Thyroid gland (tissue), 4 donors: ENCODE measurements around the gene PLCH1. TPM values are rescaled to one million over a fixed set of nuclear protein-coding genes. Genes with fewer than 3 reads are reported as not detected.

Experiments
- DNase-seq, 2 donors: peaks; one replicate each; pipeline ENCODE4 v3.0.0-alpha.2; 2019
- H3K27ac ChIP-seq, 3 donors: fragments of 200-600 bp; sonication (generic); 1 replicate in 2 of 3; 2 replicates in 1 of 3; pipeline ENCODE4 v1.5.1; 2016 to 2019; ENCODE audit warnings: mild to moderate bottlenecking in 1 of 3, moderate library complexity in 1 of 3
- H3K27me3 ChIP-seq: fragments of 200-600 bp; sonication (generic); one replicate; pipeline ENCODE4 v1.5.1; 2019
- H3K36me3 ChIP-seq, 2 donors: fragments of 200-600 bp; sonication (generic); one replicate each; pipeline ENCODE4 v1.5.1; 2016 to 2019
- H3K4me1 ChIP-seq, 2 donors: fragments of 200-600 bp; sonication (generic); one replicate each; pipeline ENCODE4 v1.5.1; 2017 to 2019
- H3K4me3 ChIP-seq, 3 donors: fragments of 200-600 bp; sonication (generic); replicated peaks in 1 of 3; 1 replicate in 2 of 3; 2 replicates in 1 of 3; pipeline ENCODE4 v1.5.1; 2016; ENCODE audit warnings: mild to moderate bottlenecking in 1 of 3
- H3K9me3 ChIP-seq: fragments of 200-600 bp; sonication (generic); one replicate; pipeline ENCODE4 v1.5.1; 2017
- POLR2A ChIP-seq, 2 donors: fragments of 450-650 bp; IDR thresholded peaks; one replicate each; pipeline ENCODE4 v1.6.1; 2017; ENCODE audit warnings: antibody characterized with exemption in 2 of 2, mild to moderate bottlenecking in 2 of 2, moderate library complexity in 1 of 2
- WGBS, 2 donors: methylation state at CpG; one replicate each; pipeline ENCODE4 v1.1.5; 2017; 5-methylcytosine and 5-hydroxymethylcytosine counted together
- intact Hi-C: fragments of 100-400 bp; cut with DNase I; formaldehyde crosslinking; loops from one replicate; pipeline ENCODE4 v1.15.1; 2023
- total RNA-seq, 4 donors: library from RNA; depleted of rRNA; stranded (reverse); fragments of >200 nt; gene quantifications; one replicate each; pipeline ENCODE4 v1.2.3, GENCODE V29; 2016
- TF ChIP-seq, protein P1 (sequence below), 6 experiments: fragments of 200-600 bp in 3 of 6; fragments of 450-650 bp in 3 of 6; sonication (generic) in 3 of 6; IDR thresholded peaks; one replicate each; pipeline ENCODE4 v1.5.1; 2016 to 2019; ENCODE audit warnings: antibody characterized with exemption in 6 of 6, mild to moderate bottlenecking in 2 of 6, inconsistent platforms in 1 of 6, moderate library complexity in 1 of 6

PLCH1 gene
- total RNA-seq, 4 donors from 2014 or later, result 4.3 to 20.6 (median 14.1) TPM

DNA sequence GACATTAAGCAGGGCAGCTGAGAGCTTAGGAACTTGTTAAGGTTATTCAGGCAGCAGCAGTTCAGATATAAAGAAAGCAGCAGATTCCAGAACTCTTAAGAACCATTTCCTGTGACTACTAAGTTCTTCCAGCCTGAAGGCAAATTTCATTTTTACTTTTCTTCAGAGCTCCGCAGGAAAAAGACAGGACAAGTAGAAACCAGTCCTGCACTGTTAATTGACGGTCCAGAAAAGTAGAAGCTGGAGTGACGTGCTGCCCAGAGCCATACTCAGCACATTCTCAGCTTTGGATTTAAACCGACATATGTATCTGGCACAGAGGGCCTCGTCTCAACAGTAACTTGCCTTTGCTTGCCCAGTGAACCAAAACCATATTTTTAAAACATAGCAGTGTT is 232.0 kb downstream of the PLCH1 start:
- intact Hi-C loops, result no loop called here
- no peaks in the 10 kb centered on the region for H3K27me3 ChIP-seq
- H3K4me1 ChIP-seq, result no peaks in the 10 kb centered on the region
- TF ChIP-seq POLR2A (IDR thresholded peaks at IDR 0.05), result no peak
- TF ChIP-seq, protein P1, sequence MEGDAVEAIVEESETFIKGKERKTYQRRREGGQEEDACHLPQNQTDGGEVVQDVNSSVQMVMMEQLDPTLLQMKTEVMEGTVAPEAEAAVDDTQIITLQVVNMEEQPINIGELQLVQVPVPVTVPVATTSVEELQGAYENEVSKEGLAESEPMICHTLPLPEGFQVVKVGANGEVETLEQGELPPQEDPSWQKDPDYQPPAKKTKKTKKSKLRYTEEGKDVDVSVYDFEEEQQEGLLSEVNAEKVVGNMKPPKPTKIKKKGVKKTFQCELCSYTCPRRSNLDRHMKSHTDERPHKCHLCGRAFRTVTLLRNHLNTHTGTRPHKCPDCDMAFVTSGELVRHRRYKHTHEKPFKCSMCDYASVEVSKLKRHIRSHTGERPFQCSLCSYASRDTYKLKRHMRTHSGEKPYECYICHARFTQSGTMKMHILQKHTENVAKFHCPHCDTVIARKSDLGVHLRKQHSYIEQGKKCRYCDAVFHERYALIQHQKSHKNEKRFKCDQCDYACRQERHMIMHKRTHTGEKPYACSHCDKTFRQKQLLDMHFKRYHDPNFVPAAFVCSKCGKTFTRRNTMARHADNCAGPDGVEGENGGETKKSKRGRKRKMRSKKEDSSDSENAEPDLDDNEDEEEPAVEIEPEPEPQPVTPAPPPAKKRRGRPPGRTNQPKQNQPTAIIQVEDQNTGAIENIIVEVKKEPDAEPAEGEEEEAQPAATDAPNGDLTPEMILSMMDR (IDR thresholded peaks at IDR 0.05), result no peak
- no peaks in the 10 kb centered on the region for H3K9me3 ChIP-seq
- no peaks in the 10 kb centered on the region for H3K36me3 ChIP-seq
- no peak for DNase-seq
- no peak overlapping the region for H3K4me3 ChIP-seq
- 85 to 86% methylated on average over 5 of the region's 5 CpGs for WGBS, 2 donors
- H3K27ac ChIP-seq, result no peak overlapping the region

DNA sequence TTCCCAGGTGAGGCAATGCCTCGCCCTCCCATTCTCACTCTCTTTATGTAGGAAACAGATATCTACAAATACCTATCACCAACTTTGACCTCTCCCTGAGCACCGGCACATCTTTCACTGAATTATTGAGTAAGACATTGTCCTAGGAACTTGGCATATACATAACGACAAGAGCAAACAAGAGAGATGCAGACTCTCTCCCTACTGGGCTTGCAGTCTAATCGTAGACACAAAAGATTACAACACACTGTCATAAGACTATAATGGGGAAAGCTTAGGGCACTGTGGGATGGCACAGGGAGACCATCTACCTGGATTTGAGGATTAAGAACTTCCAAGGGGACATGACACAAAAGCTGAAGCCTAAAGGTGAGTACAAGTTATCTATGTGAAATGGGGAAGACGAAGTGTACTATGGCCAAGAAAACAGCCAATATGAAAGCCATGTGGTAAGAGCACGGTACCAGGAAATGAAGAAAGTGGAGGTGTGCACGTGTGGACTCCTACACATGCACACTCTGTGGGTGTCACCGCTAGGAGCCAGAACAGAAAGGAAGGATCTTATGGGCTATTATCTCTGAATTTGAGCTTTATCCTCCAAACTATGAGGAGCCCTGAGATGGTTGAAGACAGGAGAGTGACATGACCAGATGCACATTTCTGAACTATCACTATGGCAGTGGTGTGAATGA is 232.6 kb downstream of the PLCH1 start:
- Histone ChIP-seq H3K4me1 (no peaks in the 10 kb centered on the region), H3K36me3 (no peaks in the 10 kb centered on the region), H3K9me3 (no peaks in the 10 kb centered on the region), H3K27ac (no peak overlapping the region), H3K27me3 (no peaks in the 10 kb centered on the region), H3K4me3 (no peak overlapping the region)
- intact Hi-C loops, result no loop called here
- WGBS, 2 donors, result 91 to 94% methylated on average over 8 of the region's 8 CpGs
- TF ChIP-seq POLR2A (IDR thresholded peaks at IDR 0.05), result no peak
- TF ChIP-seq, protein P1 (IDR thresholded peaks at IDR 0.05), result no peak
- no peak for DNase-seq

DNA sequence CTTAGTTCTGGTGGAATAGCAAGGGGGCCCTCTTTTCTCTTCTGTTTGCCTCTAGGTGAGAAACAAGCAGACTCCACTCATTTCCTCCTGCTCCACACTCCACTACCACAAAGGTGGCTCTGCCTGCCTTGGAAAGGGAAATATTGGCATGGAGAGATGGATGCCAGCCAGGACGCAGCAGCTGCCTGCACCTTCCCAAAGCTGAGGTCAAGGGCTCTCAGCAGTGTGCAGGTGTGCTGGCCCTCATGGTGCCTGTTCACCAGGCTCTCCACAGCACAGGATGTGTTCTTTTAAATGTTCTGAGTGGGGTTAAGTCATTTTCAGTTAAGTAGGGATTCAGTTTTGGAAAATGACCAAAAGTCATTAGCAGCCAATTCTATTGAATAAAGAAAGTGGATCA is 240.2 kb downstream of the PLCH1 start:
- Histone ChIP-seq H3K9me3 (no peaks in the 10 kb centered on the region), H3K4me3 (no peak overlapping the region), H3K36me3 (no peaks in the 10 kb centered on the region), H3K27me3 (no peaks in the 10 kb centered on the region), H3K4me1 (no peaks in the 10 kb centered on the region), H3K27ac (no peak overlapping the region)
- no peak for TF ChIP-seq POLR2A (IDR thresholded peaks at IDR 0.05)
- TF ChIP-seq, protein P1 (IDR thresholded peaks at IDR 0.05), result no peak
- WGBS, 2 donors, result 43 to 47% methylated on average over 1 of the region's 1 CpG
- intact Hi-C loops, result no loop called here
- peak; percentile 61 to 68 for DNase-seq

DNA sequence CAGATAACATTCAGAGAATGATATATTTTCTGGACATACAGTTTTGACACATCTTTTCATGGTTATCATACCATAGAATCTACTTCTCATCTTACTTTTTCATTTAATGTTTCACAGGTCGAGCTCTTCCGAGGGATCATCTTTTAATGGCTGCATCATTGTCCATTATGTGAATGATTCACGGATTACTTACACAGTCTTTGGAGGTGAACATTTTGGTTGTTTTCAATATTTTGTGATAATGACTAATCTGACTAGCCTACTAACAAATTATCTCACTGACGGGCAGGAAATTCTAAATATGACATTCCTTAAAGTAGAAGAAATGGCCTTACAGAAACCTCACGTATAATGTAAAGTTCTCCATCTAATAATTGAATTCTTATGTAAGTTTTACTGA is 242.2 kb downstream of the PLCH1 start:
- TF ChIP-seq POLR2A (IDR thresholded peaks at IDR 0.05), result no peak
- TF ChIP-seq, protein P1 (IDR thresholded peaks at IDR 0.05), result no peak
- Histone ChIP-seq H3K4me3 (no peak overlapping the region), H3K4me1 (no peaks in the 10 kb centered on the region), H3K27me3 (no peaks in the 10 kb centered on the region), H3K9me3 (no peaks in the 10 kb centered on the region), H3K36me3 (no peaks in the 10 kb centered on the region), H3K27ac (no peak overlapping the region)
- no peak for DNase-seq
- intact Hi-C loops, result no loop called here
- WGBS, 2 donors, result 90 to 93% methylated on average over 5 of the region's 5 CpGs

DNA sequence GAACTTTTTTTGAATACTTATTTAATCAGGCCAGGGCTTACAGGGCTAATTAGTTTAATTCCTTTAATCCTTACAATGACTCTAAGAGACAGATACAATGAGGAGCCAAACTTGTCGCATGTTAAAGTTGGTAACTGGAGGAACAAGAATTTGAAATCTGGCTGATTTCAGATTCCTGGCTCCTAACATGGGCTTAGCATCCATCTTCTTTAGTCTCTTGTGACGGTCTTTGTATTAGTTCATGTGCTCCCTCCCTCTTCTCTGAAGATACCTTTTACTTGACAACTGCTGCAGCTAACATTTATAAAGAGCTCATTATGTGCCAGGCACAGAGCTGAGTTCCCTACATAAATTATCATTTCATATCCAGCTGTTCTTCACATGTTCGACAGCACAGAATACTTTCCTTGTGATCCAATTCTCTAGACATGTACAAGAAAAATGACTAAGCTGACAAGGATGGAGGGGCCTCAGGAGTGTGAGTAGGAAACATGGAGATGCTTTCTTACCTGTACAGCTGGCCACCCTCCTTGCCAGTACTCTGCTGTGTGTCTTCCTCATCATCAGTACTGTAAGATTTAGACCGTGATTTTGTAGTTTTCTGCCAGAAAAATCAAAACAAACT is 244.6 kb downstream of the PLCH1 start:
- H3K4me3 ChIP-seq, result no peak overlapping the region
- TF ChIP-seq, protein P1 (IDR thresholded peaks at IDR 0.05), result no peak
- TF ChIP-seq POLR2A (IDR thresholded peaks at IDR 0.05), result no peak
- H3K27me3 ChIP-seq, result no peaks in the 10 kb centered on the region
- intact Hi-C loops, result no loop called here
- WGBS, 2 donors, result 81 to 87% methylated on average over 4 of the region's 4 CpGs
- no peak for DNase-seq
- H3K27ac ChIP-seq, result no peak overlapping the region
- no peaks in the 10 kb centered on the region for H3K36me3 ChIP-seq
- H3K4me1 ChIP-seq, result no peaks in the 10 kb centered on the region
- H3K9me3 ChIP-seq, result no peaks in the 10 kb centered on the region
